Measurements from ENCODE around the gene CCDC40. TPM values are rescaled to one million over a fixed set of nuclear protein-coding genes. Genes with fewer than 3 reads are reported as not detected.

CCDC40 gene
- total and polyA plus RNA-seq, 2 of the 13 experiments (the other 11 are each of a cell fraction or from before 2014, with no cell fraction given): 4.1 to 5.5 TPM

DNA sequence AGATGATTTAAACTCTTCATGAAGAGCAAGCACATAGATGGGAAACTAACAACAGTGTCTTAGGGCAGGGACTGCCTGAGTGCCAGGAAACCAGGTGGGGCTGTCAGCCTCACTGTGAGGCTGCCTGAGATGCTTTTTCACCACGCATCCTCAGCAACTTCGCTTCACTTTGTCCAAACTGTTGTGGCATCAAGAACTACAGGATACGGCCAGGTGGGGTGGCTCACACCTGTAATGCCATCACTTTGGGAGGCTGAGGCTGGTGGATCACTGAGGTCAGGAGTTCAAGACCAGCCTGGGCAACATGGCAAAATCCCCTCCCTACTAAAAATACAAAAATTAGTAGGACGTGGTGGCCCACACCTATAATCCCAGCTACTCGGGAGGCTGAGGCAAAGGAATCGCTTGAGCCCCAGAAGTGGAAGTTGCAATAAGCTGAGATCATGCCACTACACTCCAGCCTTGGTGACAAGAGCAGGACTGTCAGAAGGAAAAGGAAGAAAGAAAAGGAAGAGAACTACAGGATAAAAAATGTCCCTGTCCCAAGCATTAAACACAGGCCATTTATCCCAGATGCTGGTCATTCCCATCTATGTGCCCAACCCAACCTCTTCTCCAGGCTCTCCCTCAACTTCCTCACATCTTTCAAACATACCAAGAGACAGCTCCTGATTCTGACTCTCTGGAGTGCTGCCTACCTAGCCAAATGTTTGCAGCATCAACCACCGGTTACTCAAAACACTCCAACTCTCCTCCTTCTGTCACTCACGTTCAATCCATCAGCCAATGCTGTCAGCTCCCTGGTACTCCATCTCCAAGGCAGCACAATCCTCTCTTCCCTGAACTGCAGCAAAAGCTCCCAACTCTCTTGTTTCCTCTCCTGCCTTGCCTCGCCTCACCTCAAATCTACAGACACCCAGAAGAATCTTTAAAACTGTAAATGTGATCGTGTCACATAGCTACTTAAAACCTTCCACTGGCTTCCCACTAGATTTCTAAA lies 108.9 kb downstream of the CCDC40 start (continued):
- TF ChIP-seq, protein P1, sequence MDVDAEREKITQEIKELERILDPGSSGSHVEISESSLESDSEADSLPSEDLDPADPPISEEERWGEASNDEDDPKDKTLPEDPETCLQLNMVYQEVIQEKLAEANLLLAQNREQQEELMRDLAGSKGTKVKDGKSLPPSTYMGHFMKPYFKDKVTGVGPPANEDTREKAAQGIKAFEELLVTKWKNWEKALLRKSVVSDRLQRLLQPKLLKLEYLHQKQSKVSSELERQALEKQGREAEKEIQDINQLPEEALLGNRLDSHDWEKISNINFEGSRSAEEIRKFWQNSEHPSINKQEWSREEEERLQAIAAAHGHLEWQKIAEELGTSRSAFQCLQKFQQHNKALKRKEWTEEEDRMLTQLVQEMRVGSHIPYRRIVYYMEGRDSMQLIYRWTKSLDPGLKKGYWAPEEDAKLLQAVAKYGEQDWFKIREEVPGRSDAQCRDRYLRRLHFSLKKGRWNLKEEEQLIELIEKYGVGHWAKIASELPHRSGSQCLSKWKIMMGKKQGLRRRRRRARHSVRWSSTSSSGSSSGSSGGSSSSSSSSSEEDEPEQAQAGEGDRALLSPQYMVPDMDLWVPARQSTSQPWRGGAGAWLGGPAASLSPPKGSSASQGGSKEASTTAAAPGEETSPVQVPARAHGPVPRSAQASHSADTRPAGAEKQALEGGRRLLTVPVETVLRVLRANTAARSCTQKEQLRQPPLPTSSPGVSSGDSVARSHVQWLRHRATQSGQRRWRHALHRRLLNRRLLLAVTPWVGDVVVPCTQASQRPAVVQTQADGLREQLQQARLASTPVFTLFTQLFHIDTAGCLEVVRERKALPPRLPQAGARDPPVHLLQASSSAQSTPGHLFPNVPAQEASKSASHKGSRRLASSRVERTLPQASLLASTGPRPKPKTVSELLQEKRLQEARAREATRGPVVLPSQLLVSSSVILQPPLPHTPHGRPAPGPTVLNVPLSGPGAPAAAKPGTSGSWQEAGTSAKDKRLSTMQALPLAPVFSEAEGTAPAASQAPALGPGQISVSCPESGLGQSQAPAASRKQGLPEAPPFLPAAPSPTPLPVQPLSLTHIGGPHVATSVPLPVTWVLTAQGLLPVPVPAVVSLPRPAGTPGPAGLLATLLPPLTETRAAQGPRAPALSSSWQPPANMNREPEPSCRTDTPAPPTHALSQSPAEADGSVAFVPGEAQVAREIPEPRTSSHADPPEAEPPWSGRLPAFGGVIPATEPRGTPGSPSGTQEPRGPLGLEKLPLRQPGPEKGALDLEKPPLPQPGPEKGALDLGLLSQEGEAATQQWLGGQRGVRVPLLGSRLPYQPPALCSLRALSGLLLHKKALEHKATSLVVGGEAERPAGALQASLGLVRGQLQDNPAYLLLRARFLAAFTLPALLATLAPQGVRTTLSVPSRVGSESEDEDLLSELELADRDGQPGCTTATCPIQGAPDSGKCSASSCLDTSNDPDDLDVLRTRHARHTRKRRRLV (CRISPR knock-in tag; IDR thresholded peaks at IDR 0.05): no peak
- no peak for TF ChIP-seq HDAC1 (CRISPR knock-in tag; IDR thresholded peaks at IDR 0.05)
- TF ChIP-seq, protein P2, sequence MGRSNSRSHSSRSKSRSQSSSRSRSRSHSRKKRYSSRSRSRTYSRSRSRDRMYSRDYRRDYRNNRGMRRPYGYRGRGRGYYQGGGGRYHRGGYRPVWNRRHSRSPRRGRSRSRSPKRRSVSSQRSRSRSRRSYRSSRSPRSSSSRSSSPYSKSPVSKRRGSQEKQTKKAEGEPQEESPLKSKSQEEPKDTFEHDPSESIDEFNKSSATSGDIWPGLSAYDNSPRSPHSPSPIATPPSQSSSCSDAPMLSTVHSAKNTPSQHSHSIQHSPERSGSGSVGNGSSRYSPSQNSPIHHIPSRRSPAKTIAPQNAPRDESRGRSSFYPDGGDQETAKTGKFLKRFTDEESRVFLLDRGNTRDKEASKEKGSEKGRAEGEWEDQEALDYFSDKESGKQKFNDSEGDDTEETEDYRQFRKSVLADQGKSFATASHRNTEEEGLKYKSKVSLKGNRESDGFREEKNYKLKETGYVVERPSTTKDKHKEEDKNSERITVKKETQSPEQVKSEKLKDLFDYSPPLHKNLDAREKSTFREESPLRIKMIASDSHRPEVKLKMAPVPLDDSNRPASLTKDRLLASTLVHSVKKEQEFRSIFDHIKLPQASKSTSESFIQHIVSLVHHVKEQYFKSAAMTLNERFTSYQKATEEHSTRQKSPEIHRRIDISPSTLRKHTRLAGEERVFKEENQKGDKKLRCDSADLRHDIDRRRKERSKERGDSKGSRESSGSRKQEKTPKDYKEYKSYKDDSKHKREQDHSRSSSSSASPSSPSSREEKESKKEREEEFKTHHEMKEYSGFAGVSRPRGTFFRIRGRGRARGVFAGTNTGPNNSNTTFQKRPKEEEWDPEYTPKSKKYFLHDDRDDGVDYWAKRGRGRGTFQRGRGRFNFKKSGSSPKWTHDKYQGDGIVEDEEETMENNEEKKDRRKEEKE (IDR thresholded peaks at IDR 0.05): no peak
- TF ChIP-seq, protein P3, sequence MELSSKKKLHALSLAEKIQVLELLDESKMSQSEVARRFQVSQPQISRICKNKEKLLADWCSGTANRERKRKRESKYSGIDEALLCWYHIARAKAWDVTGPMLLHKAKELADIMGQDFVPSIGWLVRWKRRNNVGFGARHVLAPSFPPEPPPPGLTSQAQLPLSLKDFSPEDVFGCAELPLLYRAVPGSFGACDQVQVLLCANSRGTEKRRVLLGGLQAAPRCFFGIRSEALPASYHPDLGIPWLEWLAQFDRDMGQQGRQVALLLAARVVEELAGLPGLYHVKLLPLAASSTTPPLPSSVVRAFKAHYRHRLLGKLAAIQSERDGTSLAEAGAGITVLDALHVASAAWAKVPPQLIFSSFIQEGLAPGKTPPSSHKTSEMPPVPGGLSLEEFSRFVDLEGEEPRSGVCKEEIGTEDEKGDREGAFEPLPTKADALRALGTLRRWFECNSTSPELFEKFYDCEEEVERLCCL (CRISPR knock-in tag; IDR thresholded peaks at IDR 0.05; ENCODE audit: borderline replicate concordance): 0 out of 2 replicates have a peak, but pooled peaks have one; percentile 65
- TF ChIP-seq, protein P4, sequence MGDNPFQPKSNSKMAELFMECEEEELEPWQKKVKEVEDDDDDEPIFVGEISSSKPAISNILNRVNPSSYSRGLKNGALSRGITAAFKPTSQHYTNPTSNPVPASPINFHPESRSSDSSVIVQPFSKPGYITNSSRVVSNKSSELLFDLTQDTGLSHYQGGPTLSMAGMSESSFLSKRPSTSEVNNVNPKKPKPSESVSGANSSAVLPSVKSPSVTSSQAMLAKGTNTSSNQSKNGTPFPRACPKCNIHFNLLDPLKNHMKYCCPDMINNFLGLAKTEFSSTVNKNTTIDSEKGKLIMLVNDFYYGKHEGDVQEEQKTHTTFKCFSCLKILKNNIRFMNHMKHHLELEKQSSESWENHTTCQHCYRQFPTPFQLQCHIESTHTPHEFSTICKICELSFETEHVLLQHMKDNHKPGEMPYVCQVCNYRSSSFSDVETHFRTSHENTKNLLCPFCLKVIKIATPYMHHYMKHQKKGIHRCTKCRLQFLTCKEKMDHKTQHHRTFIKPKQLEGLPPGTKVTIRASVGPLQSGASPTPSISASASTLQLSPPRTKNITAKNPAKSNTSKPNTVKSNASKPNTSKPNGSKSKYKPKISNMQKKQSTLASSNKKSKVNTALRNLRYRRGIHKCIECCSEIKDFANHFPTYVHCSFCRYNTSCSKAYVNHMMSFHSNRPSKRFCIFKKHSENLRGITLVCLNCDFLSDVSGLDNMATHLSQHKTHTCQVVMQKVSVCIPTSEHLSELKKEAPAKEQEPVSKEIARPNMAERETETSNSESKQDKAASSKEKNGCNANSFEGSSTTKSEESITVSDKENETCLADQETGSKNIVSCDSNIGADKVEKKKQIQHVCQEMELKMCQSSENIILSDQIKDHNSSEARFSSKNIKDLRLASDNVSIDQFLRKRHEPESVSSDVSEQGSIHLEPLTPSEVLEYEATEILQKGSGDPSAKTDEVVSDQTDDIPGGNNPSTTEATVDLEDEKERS (CRISPR knock-in tag; IDR thresholded peaks at IDR 0.05): peak; percentile 41; the same call in 1 of the 2 replicates
- TF ChIP-seq, protein P5, sequence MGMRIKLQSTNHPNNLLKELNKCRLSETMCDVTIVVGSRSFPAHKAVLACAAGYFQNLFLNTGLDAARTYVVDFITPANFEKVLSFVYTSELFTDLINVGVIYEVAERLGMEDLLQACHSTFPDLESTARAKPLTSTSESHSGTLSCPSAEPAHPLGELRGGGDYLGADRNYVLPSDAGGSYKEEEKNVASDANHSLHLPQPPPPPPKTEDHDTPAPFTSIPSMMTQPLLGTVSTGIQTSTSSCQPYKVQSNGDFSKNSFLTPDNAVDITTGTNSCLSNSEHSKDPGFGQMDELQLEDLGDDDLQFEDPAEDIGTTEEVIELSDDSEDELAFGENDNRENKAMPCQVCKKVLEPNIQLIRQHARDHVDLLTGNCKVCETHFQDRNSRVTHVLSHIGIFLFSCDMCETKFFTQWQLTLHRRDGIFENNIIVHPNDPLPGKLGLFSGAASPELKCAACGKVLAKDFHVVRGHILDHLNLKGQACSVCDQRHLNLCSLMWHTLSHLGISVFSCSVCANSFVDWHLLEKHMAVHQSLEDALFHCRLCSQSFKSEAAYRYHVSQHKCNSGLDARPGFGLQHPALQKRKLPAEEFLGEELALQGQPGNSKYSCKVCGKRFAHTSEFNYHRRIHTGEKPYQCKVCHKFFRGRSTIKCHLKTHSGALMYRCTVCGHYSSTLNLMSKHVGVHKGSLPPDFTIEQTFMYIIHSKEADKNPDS (CRISPR knock-in tag; IDR thresholded peaks at IDR 0.05): no peak
- TF ChIP-seq ZNF549 (CRISPR knock-in tag; IDR thresholded peaks at IDR 0.05): no peak
- no peak for TF ChIP-seq SRSF9 (IDR thresholded peaks at IDR 0.05; ENCODE audit: borderline replicate concordance, insufficient read depth, low read depth, low read length, poor library complexity, severe bottlenecking)
